T-helper 2 cell treated with Interferon-gamma antibody and Interleukin-4, amounts not matched to agents 5 μg/mL and 100 μg/mL, for 36 hours (primary cell): ENCODE results near the gene PAPOLB.
"Not testable (repeated sequence)": the region's sequence is repeated elsewhere in the genome, so short reads cannot be mapped to it uniquely, and the experiment has no call there.

ENCODE experiments used
- DNase-seq: peaks from one replicate; pipeline ENCODE4 v3.0.0; 2021; ENCODE audit warnings: low spot score
- H3K27ac Mint-ChIP-seq: one replicate; pipeline ENCODE4 v1.8.0; 2021; ENCODE audit warnings: mild to moderate bottlenecking, mixed read lengths
- H3K27me3 Mint-ChIP-seq: one replicate; pipeline ENCODE4 v1.8.0; 2021; ENCODE audit warnings: low read depth, mixed read lengths
- H3K36me3 Mint-ChIP-seq: one replicate; pipeline ENCODE4 v1.8.0; 2021; ENCODE audit warnings: low read depth, mixed read lengths
- H3K4me1 Mint-ChIP-seq: one replicate; pipeline ENCODE4 v1.8.0; 2021; ENCODE audit warnings: low read depth, mixed read lengths
- H3K4me3 Mint-ChIP-seq: one replicate; pipeline ENCODE4 v1.8.0; 2022; ENCODE audit warnings: mild to moderate bottlenecking, moderate library complexity, mixed read lengths
- H3K9me3 Mint-ChIP-seq: one replicate; pipeline ENCODE4 v1.8.0; 2021; ENCODE audit warnings: mixed read lengths

The PAPOLB gene

GRCh38 chr7:4861673-4862072 lies at the start of gene PAPOLB:
TSS of gene PAPOLB (minus strand) at chr7:4862030. CDS start at chr7:4861810, 220 bp downstream.
- Mint-ChIP-seq H3K4me1 (no peaks in the 10 kb centered on the region), H3K27me3 (peaks cover 54% of the 10 kb centered on the region), H3K9me3 (peaks cover 7% of the 10 kb centered on the region), H3K27ac (no peak within 1 kb of the TSS), H3K4me3 (peak within 1 kb of the TSS; percentile 7), H3K36me3 (no peaks in the 10 kb centered on the region)
- no peak for DNase-seq

GRCh38 chr7:4911111-4911828 lies 49.4 kb upstream of the PAPOLB start:
- Mint-ChIP-seq H3K4me1 (no peaks in the 10 kb centered on the region), H3K9me3 (no peaks in the 10 kb centered on the region), H3K27me3 (no peaks in the 10 kb centered on the region), H3K27ac (no peak overlapping the region), H3K4me3 (no peak overlapping the region), H3K36me3 (no peaks in the 10 kb centered on the region)
- DNase-seq = no peak

- no peak overlapping the region for H3K27ac Mint-ChIP-seq
- H3K4me1 Mint-ChIP-seq = no peaks in the 10 kb centered on the region
- H3K9me3 Mint-ChIP-seq = no peaks in the 10 kb centered on the region
- no peak overlapping the region for H3K4me3 Mint-ChIP-seq
- DNase-seq = no peak
- no peaks in the 10 kb centered on the region for H3K36me3 Mint-ChIP-seq
- H3K27me3 Mint-ChIP-seq = no peaks in the 10 kb centered on the region
Observed at GRCh38 chr7:4906682-4907081, 44.9 kb upstream of the PAPOLB start.

GRCh38 chr7:4905171-4905570 lies 43.3 kb upstream of the PAPOLB start:
- H3K4me3 Mint-ChIP-seq = no peak overlapping the region
- H3K27me3 Mint-ChIP-seq = no peaks in the 10 kb centered on the region
- H3K27ac Mint-ChIP-seq = no peak overlapping the region
- no peaks in the 10 kb centered on the region for H3K4me1 Mint-ChIP-seq
- no peaks in the 10 kb centered on the region for H3K9me3 Mint-ChIP-seq
- no peak for DNase-seq
- no peaks in the 10 kb centered on the region for H3K36me3 Mint-ChIP-seq

GRCh38 chr7:4904346-4904745 lies 42.5 kb upstream of the PAPOLB start:
- Mint-ChIP-seq H3K27me3 (no peaks in the 10 kb centered on the region), H3K36me3 (no peaks in the 10 kb centered on the region), H3K4me3 (no peak overlapping the region), H3K9me3 (no peaks in the 10 kb centered on the region), H3K4me1 (no peaks in the 10 kb centered on the region), H3K27ac (no peak overlapping the region)
- DNase-seq = no peak

GRCh38 chr7:4895766-4896165 lies 33.9 kb upstream of the PAPOLB start:
- Mint-ChIP-seq H3K27me3 (no peaks in the 10 kb centered on the region), H3K36me3 (no peaks in the 10 kb centered on the region), H3K4me1 (no peaks in the 10 kb centered on the region), H3K9me3 (no peaks in the 10 kb centered on the region), H3K4me3 (no peak overlapping the region), H3K27ac (no peak overlapping the region)
- no peak for DNase-seq

- Mint-ChIP-seq H3K36me3 (no peaks in the 10 kb centered on the region), H3K27me3 (peaks cover 2% of the 10 kb centered on the region), H3K4me3 (no peak overlapping the region), H3K27ac (no peak overlapping the region), H3K4me1 (no peaks in the 10 kb centered on the region), H3K9me3 (no peaks in the 10 kb centered on the region)
- no peak for DNase-seq
Observed at GRCh38 chr7:4894482-4894881, 32.7 kb upstream of the PAPOLB start.

GRCh38 chr7:4893929-4894475 lies 32.2 kb upstream of the PAPOLB start:
- H3K27me3 Mint-ChIP-seq = peaks cover 2% of the 10 kb centered on the region
- no peaks in the 10 kb centered on the region for H3K4me1 Mint-ChIP-seq
- no peaks in the 10 kb centered on the region for H3K9me3 Mint-ChIP-seq
- H3K36me3 Mint-ChIP-seq = no peaks in the 10 kb centered on the region
- H3K27ac Mint-ChIP-seq = no peak overlapping the region
- no peak for DNase-seq
- H3K4me3 Mint-ChIP-seq = no peak overlapping the region

GRCh38 chr7:4893188-4893587 lies 31.4 kb upstream of the PAPOLB start:
- H3K27me3 Mint-ChIP-seq, H3K4me3 Mint-ChIP-seq, H3K27ac Mint-ChIP-seq, DNase-seq, H3K36me3 Mint-ChIP-seq, H3K9me3 Mint-ChIP-seq, H3K4me1 Mint-ChIP-seq: not testable (repeated sequence)

- not testable (repeated sequence) for H3K27me3 Mint-ChIP-seq, H3K4me3 Mint-ChIP-seq, H3K36me3 Mint-ChIP-seq, H3K9me3 Mint-ChIP-seq, H3K27ac Mint-ChIP-seq, H3K4me1 Mint-ChIP-seq, DNase-seq
Observed at GRCh38 chr7:4891522-4891921, 29.7 kb upstream of the PAPOLB start.

GRCh38 chr7:4889682-4890081 lies 27.9 kb upstream of the PAPOLB start:
- H3K9me3 Mint-ChIP-seq = no peaks in the 10 kb centered on the region
- DNase-seq = no peak
- H3K4me1 Mint-ChIP-seq = no peaks in the 10 kb centered on the region
- H3K27me3 Mint-ChIP-seq = peaks cover 2% of the 10 kb centered on the region
- no peak overlapping the region for H3K4me3 Mint-ChIP-seq
- no peak overlapping the region for H3K27ac Mint-ChIP-seq
- no peaks in the 10 kb centered on the region for H3K36me3 Mint-ChIP-seq

GRCh38 chr7:4888161-4888560 lies 26.3 kb upstream of the PAPOLB start:
- Mint-ChIP-seq H3K9me3 (no peaks in the 10 kb centered on the region), H3K4me3 (no peak overlapping the region), H3K4me1 (no peaks in the 10 kb centered on the region), H3K27me3 (peaks cover 6% of the 10 kb centered on the region), H3K36me3 (no peaks in the 10 kb centered on the region), H3K27ac (no peak overlapping the region)
- DNase-seq = no peak

GRCh38 chr7:4886671-4887070 lies 24.8 kb upstream of the PAPOLB start:
- Mint-ChIP-seq H3K27me3 (peaks cover 19% of the 10 kb centered on the region), H3K9me3 (no peaks in the 10 kb centered on the region), H3K4me3 (no peak overlapping the region)

GRCh38 chr7:4885317-4885807 lies 23.5 kb upstream of the PAPOLB start:
- Mint-ChIP-seq H3K4me1 (peaks cover 3% of the 10 kb centered on the region), H3K27me3 (peaks cover 23% of the 10 kb centered on the region), H3K27ac (no peak overlapping the region), H3K4me3 (no peak overlapping the region), H3K36me3 (no peaks in the 10 kb centered on the region), H3K9me3 (no peaks in the 10 kb centered on the region)
- no peak for DNase-seq

More at GRCh38 chr7:4886671-4887070, 24.8 kb upstream of the PAPOLB start:
- Mint-ChIP-seq H3K27ac (no peak overlapping the region), H3K36me3 (no peaks in the 10 kb centered on the region), H3K4me1 (peaks cover 3% of the 10 kb centered on the region)
- DNase-seq = no peak

GRCh38 chr7:4884164-4884563 lies 22.3 kb upstream of the PAPOLB start:
- Mint-ChIP-seq H3K36me3 (no peaks in the 10 kb centered on the region), H3K9me3 (no peaks in the 10 kb centered on the region), H3K27me3 (peaks cover 21% of the 10 kb centered on the region), H3K27ac (no peak overlapping the region), H3K4me3 (no peak overlapping the region), H3K4me1 (peaks cover 3% of the 10 kb centered on the region)
- DNase-seq = no peak
